Epithelial cell of proximal tubule (primary cell): ENCODE results near the gene NIPA2. TPM values are rescaled to one million over a fixed set of nuclear protein-coding genes. Genes with fewer than 3 reads are reported as not detected.

Experiments used
- DNase-seq: peaks from one replicate; pipeline ENCODE4 v3.0.0-alpha.2; 2011; ENCODE audit warnings: low read depth
- H3K4me3 ChIP-seq: 2 replicates; pipeline ENCODE4 v1.5.1; 2011; ENCODE audit warnings: low read depth, mild to moderate bottlenecking, low read length
- total RNA-seq: library from RNA; depleted of rRNA; stranded (reverse); fragments of >200 nt; gene quantifications from 2 replicates; pipeline ENCODE4 v1.2.3, GENCODE V29; 2015
- TF ChIP-seq, protein P1 (sequence below): conservative IDR thresholded peaks from 2 replicates; pipeline ENCODE4 v1.5.1; 2012; ENCODE audit warnings: low read depth, mild to moderate bottlenecking, low read length

Gene NIPA2
- total RNA-seq, 1 donor from 2014 or later = 54.7 TPM

DNA sequence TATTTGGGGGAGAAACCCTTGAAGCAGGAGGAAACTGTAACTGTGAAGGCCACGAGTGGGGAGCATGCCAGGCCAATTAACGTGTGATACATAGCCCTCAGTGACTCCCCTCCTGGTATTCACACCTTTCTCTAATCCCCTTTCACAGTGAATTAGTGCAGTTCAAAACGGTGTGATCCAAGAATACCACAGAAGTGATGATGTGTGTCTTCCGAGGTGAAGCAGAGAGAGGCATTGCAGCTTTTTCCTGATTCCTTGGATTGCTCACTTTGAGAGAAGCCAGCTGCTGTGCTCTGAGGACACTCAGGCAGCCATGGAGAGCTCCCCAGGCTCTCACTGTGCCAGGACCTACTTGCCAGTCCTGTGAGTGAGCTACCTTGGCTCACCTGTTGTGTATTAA lies 17.3 kb downstream of the NIPA2 start:
- TF ChIP-seq, protein P1, sequence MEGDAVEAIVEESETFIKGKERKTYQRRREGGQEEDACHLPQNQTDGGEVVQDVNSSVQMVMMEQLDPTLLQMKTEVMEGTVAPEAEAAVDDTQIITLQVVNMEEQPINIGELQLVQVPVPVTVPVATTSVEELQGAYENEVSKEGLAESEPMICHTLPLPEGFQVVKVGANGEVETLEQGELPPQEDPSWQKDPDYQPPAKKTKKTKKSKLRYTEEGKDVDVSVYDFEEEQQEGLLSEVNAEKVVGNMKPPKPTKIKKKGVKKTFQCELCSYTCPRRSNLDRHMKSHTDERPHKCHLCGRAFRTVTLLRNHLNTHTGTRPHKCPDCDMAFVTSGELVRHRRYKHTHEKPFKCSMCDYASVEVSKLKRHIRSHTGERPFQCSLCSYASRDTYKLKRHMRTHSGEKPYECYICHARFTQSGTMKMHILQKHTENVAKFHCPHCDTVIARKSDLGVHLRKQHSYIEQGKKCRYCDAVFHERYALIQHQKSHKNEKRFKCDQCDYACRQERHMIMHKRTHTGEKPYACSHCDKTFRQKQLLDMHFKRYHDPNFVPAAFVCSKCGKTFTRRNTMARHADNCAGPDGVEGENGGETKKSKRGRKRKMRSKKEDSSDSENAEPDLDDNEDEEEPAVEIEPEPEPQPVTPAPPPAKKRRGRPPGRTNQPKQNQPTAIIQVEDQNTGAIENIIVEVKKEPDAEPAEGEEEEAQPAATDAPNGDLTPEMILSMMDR = no peak
- no peak overlapping the region for H3K4me3 ChIP-seq
- no peak for DNase-seq

DNA sequence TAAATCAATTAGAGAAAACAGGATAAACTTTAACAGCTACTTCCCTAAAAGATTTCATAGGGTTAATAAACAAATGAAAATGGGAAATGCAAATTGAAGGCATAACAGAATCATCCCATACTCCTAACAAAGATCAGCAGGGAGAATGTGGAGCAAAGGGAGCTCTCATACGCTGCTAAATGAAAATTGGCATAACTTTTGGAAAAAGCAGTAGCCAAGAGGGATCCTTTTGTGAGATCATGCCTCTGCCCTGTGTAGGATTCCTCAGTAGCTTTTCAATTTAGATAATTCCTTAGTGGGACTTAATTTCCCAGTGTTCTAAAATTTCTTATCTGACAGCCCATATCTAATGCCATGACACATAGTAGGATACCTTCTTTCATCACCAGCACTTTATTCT lies 18.2 kb downstream of the NIPA2 start:
- TF ChIP-seq, protein P1 = no peak
- DNase-seq = no peak
- H3K4me3 ChIP-seq = no peak overlapping the region

DNA sequence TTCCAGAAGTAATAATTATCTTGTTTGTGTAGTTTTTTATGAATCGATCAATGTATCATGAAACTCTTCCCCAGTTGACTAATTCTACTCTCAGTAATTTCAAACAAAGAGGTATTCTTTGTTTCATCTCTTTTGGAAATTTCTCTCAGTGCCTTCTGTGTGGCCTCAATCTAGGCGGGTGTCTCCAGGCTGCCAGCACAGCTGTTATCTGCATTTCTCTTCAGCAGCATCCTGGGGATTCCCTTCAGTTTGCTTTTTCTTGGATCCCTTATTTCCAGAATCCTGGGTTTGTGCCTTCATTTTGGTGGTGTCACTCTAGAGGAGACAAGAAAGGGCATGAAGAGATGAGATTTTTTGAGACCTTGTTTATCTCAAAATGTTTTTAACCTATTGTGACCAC lies 22.7 kb downstream of the NIPA2 start:
- TF ChIP-seq, protein P1 = no peak
- no peak overlapping the region for H3K4me3 ChIP-seq

DNA sequence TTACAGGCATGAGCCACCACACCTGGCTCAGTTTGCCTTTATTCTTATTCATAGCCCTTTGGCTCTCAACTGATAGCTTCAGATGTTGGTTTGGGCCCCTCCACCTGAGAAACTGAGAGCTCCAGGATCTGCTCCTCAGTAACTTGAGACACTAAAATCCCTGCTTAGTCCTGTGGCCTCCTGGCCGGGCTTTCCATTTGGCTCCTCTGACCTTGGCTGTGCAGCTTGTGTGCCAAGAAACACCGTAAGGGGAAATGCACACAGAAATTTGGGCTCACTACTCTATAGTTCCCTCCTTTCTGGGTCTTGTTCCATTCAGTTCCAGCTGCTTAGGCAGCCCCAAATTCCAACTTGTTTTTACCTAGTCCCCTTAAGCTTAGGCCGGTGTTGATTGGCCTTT lies 24.9 kb downstream of the NIPA2 start:
- TF ChIP-seq, protein P1 = no peak
- no peak for DNase-seq
- no peak overlapping the region for H3K4me3 ChIP-seq

More for the DNA sequence above, 22.7 kb downstream of the NIPA2 start:
- DNase-seq = no peak

DNA sequence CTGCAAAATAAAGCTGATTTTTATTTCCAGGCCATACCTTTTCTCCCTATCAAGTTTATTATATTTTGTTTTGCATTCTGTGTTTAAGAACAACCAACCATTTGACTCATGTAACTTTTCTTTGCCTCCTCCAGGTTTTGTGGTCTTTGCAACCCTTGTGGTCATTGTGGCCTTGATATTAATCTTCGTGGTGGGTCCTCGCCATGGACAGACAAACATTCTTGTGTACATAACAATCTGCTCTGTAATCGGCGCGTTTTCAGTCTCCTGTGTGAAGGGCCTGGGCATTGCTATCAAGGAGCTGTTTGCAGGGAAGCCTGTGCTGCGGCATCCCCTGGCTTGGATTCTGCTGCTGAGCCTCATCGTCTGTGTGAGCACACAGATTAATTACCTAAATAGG lies 27.6 kb downstream of the NIPA2 start:
- no peak for DNase-seq
- TF ChIP-seq, protein P1 = no peak
- no peak overlapping the region for H3K4me3 ChIP-seq

DNA sequence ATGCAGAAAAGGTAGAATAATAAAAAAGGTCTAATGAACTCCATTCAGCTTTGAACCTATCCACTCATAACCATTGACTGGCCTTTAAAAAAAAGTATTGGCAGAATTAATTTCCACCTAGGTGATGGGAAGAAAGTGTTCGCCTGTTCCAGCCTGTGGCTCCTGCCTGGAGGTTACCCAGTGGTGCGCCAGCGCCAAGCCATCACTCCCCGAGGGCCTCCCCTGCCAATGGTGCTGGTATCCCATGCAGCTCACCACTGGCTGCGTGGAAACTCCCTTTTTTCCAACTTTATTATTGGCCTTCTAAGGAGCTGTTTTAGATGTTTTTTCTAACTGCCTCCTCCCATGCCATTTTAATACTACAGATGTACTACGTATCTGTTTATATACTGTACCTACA lies 29.4 kb downstream of the NIPA2 start:
- DNase-seq = no peak
- H3K4me3 ChIP-seq = no peak overlapping the region
- TF ChIP-seq, protein P1 = no peak

DNA sequence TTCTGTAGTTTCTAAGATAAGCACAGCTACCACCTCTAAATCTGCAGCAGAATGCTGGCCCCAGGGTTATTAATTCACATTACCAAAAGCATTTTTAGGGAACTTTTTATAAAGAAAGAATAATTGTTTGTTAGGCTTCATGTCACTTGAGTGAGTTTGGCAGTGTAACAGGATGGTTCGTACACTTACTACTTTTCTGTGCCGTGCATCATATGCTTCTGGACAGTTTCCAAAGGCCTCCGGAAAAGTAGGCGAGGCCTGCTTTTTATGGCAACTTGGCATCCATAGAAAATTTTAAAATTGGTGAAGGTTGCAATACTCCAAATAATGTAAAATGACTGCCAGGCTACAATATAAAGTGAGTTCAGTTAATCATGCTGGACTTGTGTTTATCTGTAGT lies 30.0 kb downstream of the NIPA2 start:
- no peak for DNase-seq
- TF ChIP-seq, protein P1 = no peak
- no peak overlapping the region for H3K4me3 ChIP-seq
